Thoracic aorta (tissue), 2 donors: ENCODE measurements around the gene PPP2R2D. TPM values are rescaled to one million over a fixed set of nuclear protein-coding genes. Genes with fewer than 3 reads are reported as not detected.

ENCODE experiments used
- ATAC-seq: fragments of 150-250 bp; one replicate; pipeline ENCODE4 v1.8.0; 2017; ENCODE audit warnings: low read depth; ENCODE audit not compliant: insufficient number of reproducible peaks, low FRiP score
- DNase-seq: peaks from one replicate; pipeline ENCODE4 v3.0.0-alpha.2; 2020; ENCODE audit warnings: low spot score
- H3K27ac ChIP-seq, 2 donors: fragments of 200-600 bp; sonication (generic); 1 replicate in 1 of 2; 2 replicates in 1 of 2; pipeline ENCODE4 v1.5.1; 2016; ENCODE audit warnings: mild to moderate bottlenecking in 2 of 2, moderate library complexity in 2 of 2
- H3K27me3 ChIP-seq: fragments of 200-600 bp; sonication (generic); replicated peaks from 2 replicates; pipeline ENCODE4 v1.6.0; 2016; ENCODE audit warnings: mild to moderate bottlenecking; ENCODE audit not compliant: insufficient read depth
- H3K36me3 ChIP-seq: fragments of 200-600 bp; sonication (generic); one replicate; pipeline ENCODE4 v1.5.1; 2016
- H3K4me1 ChIP-seq, 2 donors: fragments of 200-600 bp; sonication (generic); 1 replicate in 1 of 2; 2 replicates in 1 of 2; pipeline versions ENCODE4 v1.5.1 to v1.6.0; 2016; ENCODE audit warnings: low read depth in 2 of 2, mild to moderate bottlenecking in 1 of 2; ENCODE audit not compliant: control insufficient read depth in 1 of 2
- H3K4me3 ChIP-seq: fragments of 200-600 bp; sonication (generic); 2 replicates; pipeline ENCODE4 v1.5.1; 2016; ENCODE audit warnings: mild to moderate bottlenecking
- H3K9me3 ChIP-seq: fragments of 200-600 bp; sonication (generic); 2 replicates; pipeline ENCODE4 v1.5.1; 2016
- CTCF ChIP-seq: fragments of 200-600 bp; sonication (generic); IDR thresholded peaks from one replicate; pipeline ENCODE4 v1.5.1; 2019; ENCODE audit warnings: antibody characterized with exemption
- total RNA-seq, 2 donors: library from RNA; depleted of rRNA; stranded (reverse); fragments of >200 nt; gene quantifications; one replicate each; pipeline versions ENCODE4 v1.1.0 to v1.2.3, GENCODE V29; 2016

Gene PPP2R2D
- total RNA-seq, 2 donors from 2014 or later, result 23.0 to 34.1 TPM

DNA sequence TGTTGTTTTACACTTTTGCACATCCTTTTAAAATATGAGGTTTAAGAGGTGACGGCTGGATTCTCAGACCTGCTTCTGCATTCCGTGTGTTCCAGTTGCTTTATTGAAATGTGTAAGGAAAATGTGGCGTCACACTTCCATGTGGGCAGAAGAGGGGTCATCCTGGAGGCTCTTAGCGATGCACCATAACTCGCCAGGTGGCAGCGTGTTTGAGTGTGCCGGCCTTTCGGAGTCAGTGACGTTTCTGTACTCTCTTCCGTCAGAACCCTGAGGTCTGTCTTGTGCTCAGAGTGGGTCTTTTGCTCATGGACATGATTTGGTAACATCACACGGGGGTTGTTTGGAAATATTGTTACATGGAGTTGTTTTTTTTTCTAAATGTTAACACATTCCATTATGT is 9.1 kb downstream of the PPP2R2D start:
- H3K36me3 ChIP-seq, result peaks cover 5% of the 10 kb centered on the region
- H3K4me3 ChIP-seq, result no peak overlapping the region
- H3K27me3 ChIP-seq, result no peaks in the 10 kb centered on the region
- ATAC-seq, result no peak
- H3K9me3 ChIP-seq, result no peaks in the 10 kb centered on the region
- no peak overlapping the region for H3K27ac ChIP-seq
- H3K4me1 ChIP-seq, result peaks cover 0 to 11% of the 10 kb centered on the region in 2 donors
- DNase-seq, result no peak
- no peak for TF ChIP-seq CTCF

GRCh38 chr10:131910663-131911314 is 10.0 kb downstream of the PPP2R2D start:
- DNase-seq (no peak), ATAC-seq (no peak)
- H3K4me3 ChIP-seq, result no peak overlapping the region
- peaks cover 0 to 8% of the 10 kb centered on the region in 2 donors for H3K4me1 ChIP-seq
- TF ChIP-seq CTCF, result no peak
- no peaks in the 10 kb centered on the region for H3K27me3 ChIP-seq
- no peak overlapping the region for H3K27ac ChIP-seq
- peaks cover 5% of the 10 kb centered on the region for H3K36me3 ChIP-seq
- no peaks in the 10 kb centered on the region for H3K9me3 ChIP-seq

DNA sequence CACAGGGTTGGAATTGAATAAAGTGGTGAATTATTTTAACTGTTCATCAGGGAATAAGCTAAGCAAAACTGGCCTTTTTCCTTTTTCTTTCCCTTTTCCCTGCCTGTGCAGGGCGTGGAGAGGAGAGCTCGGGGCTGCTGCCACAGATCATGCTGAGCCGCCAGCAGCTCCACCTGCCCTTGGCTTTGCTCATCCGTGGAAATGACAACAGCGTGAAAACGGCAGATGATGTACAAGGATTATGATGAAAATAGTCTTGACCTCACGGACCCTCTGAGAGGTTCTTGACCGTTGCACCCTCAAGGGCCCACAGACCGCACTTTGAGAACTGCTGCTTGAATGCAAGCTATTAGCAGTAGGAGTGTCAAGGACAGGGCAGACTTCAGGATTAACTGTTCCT is 10.6 kb downstream of the PPP2R2D start:
- DNase-seq (no peak), ATAC-seq (no peak)
- H3K4me3 ChIP-seq, result no peak overlapping the region
- peaks cover 5% of the 10 kb centered on the region for H3K36me3 ChIP-seq
- H3K9me3 ChIP-seq, result no peaks in the 10 kb centered on the region
- no peak for TF ChIP-seq CTCF
- peaks cover 0 to 1% of the 10 kb centered on the region in 2 donors for H3K4me1 ChIP-seq
- no peak overlapping the region for H3K27ac ChIP-seq
- H3K27me3 ChIP-seq, result no peaks in the 10 kb centered on the region

DNA sequence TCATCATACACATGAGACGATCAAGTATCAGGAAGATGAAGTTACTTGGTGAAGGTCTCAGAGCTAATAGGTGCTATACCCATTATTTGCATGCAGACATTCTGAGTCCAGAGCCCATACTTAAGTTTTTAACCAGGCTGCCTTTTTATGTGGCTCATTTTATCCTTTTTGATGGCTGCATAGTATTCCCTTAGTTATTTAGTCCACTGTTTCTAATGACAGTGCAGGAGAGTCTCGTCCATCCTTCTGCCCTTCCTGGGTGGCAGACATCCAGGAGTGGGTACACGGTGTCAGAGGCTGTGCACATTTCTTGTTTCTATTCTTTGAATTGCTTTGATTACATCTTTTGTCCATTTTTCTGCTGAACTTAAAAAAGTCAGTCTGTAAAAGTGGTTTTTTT is 11.8 kb downstream of the PPP2R2D start:
- H3K4me1 ChIP-seq, result no peaks in the 10 kb centered on the region
- no peak overlapping the region for H3K27ac ChIP-seq
- H3K36me3 ChIP-seq, result peaks cover 5% of the 10 kb centered on the region
- no peak for DNase-seq
- no peak overlapping the region for H3K4me3 ChIP-seq
- no peaks in the 10 kb centered on the region for H3K9me3 ChIP-seq
- ATAC-seq, result no peak
- no peaks in the 10 kb centered on the region for H3K27me3 ChIP-seq
- no peak for TF ChIP-seq CTCF

DNA sequence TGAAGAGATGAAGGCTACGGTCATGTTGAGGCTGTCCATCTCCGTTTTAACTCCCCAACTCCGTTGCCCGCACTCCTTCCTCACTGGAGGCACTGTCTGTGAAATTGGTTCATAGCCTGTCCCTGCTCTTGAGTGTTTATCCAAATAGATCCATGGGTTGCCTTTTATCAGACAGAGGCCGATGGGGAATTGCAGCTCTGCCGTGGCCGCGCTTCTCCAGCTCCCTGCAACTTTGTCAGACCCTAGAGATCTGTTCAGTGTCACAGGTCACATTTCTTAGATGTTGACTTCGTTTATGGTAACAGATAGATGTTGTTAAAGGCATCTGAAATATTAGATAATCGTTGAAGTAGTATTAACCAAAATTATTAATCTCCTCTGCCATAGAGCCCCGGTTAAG is 14.7 kb downstream of the PPP2R2D start:
- Histone ChIP-seq H3K4me1 (no peaks in the 10 kb centered on the region), H3K27me3 (no peaks in the 10 kb centered on the region), H3K27ac (no peak overlapping the region), H3K9me3 (no peaks in the 10 kb centered on the region), H3K36me3 (peaks cover 5% of the 10 kb centered on the region), H3K4me3 (no peak overlapping the region)
- DNase-seq (no peak), ATAC-seq (no peak)
- no peak for TF ChIP-seq CTCF
